SK-N-MC (cell line): ENCODE results near the gene CCDC137.

ENCODE experiments used
- EZH2 ChIP-seq: fragments of 200-600 bp; sonication (generic); IDR thresholded peaks from one replicate; pipeline ENCODE4 v1.6.1; 2017; ENCODE audit warnings: antibody characterized with exemption
- POLR2AphosphoS5 ChIP-seq: IDR thresholded peaks from 2 replicates; pipeline ENCODE4 v1.6.1; 2012; ENCODE audit warnings: mild to moderate bottlenecking, low read depth, low read length, borderline replicate concordance

- TF ChIP-seq EZH2 (no peak), POLR2AphosphoS5 (no peak)
Measured at GRCh38 chr17:81715107-81715871, 48.8 kb downstream of the CCDC137 start.
